ENCODE measurements around the gene RMI1.

Gene RMI1

GRCh38 chr9:83956436-83957247 lies 24.0 kb upstream of the RMI1 start:
- H3K4me3 ChIP-seq (ENCODE audit: control insufficient read depth, low read depth, low read length): peak overlapping the region; percentile 71
- DNase-seq (ENCODE audit: low read depth): peak; percentile 61
- no peak for TF ChIP-seq CTCF (conservative IDR thresholded peaks at IDR 0.05; ENCODE audit: control insufficient read depth, insufficient read depth, low read depth, low read length)

- no peak for DNase-seq (ENCODE audit: low read depth)
- TF ChIP-seq CTCF (conservative IDR thresholded peaks at IDR 0.05; ENCODE audit: control insufficient read depth, insufficient read depth, low read depth, low read length): no peak
Observed at GRCh38 chr9:83957248-83957513, 23.4 kb upstream of the RMI1 start.

GRCh38 chr9:83959061-83959460 lies 21.5 kb upstream of the RMI1 start:
- no peak for TF ChIP-seq CTCF (conservative IDR thresholded peaks at IDR 0.05; ENCODE audit: control insufficient read depth, insufficient read depth, low read depth, low read length)
- peak; percentile 95 for DNase-seq (ENCODE audit: low read depth)
- no peak overlapping the region for H3K4me3 ChIP-seq (ENCODE audit: control insufficient read depth, low read depth, low read length)

More at GRCh38 chr9:83957248-83957513, 23.4 kb upstream of the RMI1 start:
- peak overlapping the region; percentile 71 for H3K4me3 ChIP-seq (ENCODE audit: control insufficient read depth, low read depth, low read length)

GRCh38 chr9:83960991-83961390 lies 19.6 kb upstream of the RMI1 start:
- DNase-seq (ENCODE audit: low read depth): no peak
- no peak for TF ChIP-seq CTCF (conservative IDR thresholded peaks at IDR 0.05; ENCODE audit: control insufficient read depth, insufficient read depth, low read depth, low read length)
- H3K4me3 ChIP-seq (ENCODE audit: control insufficient read depth, low read depth, low read length): no peak overlapping the region

- H3K4me3 ChIP-seq (ENCODE audit: control insufficient read depth, low read depth, low read length): no peak overlapping the region
- peak; percentile 45 for DNase-seq (ENCODE audit: low read depth)
- no peak for TF ChIP-seq CTCF (conservative IDR thresholded peaks at IDR 0.05; ENCODE audit: control insufficient read depth, insufficient read depth, low read depth, low read length)
Observed at GRCh38 chr9:83962165-83962564, 18.4 kb upstream of the RMI1 start.

- TF ChIP-seq CTCF (conservative IDR thresholded peaks at IDR 0.05; ENCODE audit: control insufficient read depth, insufficient read depth, low read depth, low read length): no peak
Observed at GRCh38 chr9:83964973-83965349, 15.6 kb upstream of the RMI1 start.

More at GRCh38 chr9:83964973-83965349, 15.6 kb upstream of the RMI1 start:
- no peak overlapping the region for H3K4me3 ChIP-seq (ENCODE audit: control insufficient read depth, low read depth, low read length)
- peak; percentile 28 for DNase-seq (ENCODE audit: low read depth)

Measured in fibroblast of mammary gland (primary cell).